Measurements from ENCODE around the gene GAP43. TPM values are rescaled to one million over a fixed set of nuclear protein-coding genes. Genes with fewer than 3 reads are reported as not detected.

Gene GAP43
- total and polyA plus RNA-seq, 4 donors = 1.1 to 40.9 (median 11.3) TPM

DNA sequence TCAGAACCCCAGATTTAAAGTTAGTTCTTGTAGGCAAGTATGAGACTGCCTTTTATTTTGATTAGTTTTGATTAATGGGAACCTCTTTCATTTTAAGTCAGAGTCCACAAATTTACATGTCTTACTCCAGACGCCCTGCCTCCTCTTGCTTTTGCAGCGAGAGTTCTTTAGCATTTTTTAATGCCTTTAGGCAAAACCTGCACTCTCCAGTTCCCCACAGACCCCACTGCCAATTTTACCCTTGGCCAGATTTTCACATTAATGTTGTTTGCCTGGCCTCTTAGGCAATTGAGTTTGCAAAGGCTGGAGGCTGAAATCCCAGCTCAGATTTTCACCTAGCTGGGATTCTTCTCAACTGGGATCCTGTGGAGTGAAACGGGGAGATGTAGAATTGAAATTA, 85.8 kb downstream of the GAP43 start:
- no peak for DNase-seq
- intact Hi-C loops (cut with DNase I) = loop anchor here in 1 of 2 donors (5.0 kb wide), 1 partner anchor 73 kb away; no protein-coding TSS in a partner anchor
- no peak overlapping the region for H3K27ac ChIP-seq (ENCODE audit: low read depth in 1 of 2, low read length in 2 of 2)
- 67 to 72% methylated on average over 3 of the region's 3 CpGs for WGBS, 2 donors
- no peak for ATAC-seq (ENCODE audit: low FRiP score)
- H3K4me1 ChIP-seq (ENCODE audit: control insufficient read depth in 1 of 2, insufficient read depth in 2 of 2, low read length in 2 of 2) = peaks cover 0 to 7% of the 10 kb centered on the region in 2 donors
- H3K9me3 ChIP-seq (ENCODE audit: control insufficient read depth, low read length) = no peaks in the 10 kb centered on the region
- no peaks in the 10 kb centered on the region for H3K36me3 ChIP-seq (ENCODE audit: control insufficient read depth in 1 of 2, insufficient read depth in 2 of 2, low read length in 1 of 2)
- no peaks in the 10 kb centered on the region for H3K27me3 ChIP-seq (ENCODE audit: control insufficient read depth in 1 of 2, insufficient read depth in 2 of 2, low read length in 1 of 2)
- no peak overlapping the region for H3K4me3 ChIP-seq (ENCODE audit: low read length in 2 of 2)

DNA sequence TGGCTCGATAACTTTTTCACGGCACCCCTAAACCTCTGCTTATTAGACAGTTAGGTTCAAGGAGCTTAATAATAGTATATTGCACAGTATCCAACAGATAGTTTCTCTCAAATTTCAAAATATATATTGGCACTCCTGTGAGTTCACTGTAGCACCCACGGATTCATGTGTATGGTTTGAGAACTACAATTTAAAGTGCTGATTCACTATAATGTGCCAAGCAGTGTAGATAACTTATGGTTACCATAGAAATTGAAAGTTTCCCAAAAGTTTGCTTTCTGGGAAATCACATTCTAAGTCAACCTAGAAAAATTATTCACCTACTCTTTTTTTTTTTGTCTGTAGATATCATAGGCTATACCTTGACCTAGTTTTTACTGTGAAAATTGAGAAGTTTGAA, 86.6 kb downstream of the GAP43 start:
- Histone ChIP-seq H3K4me3 (ENCODE audit: low read length in 2 of 2) (no peak overlapping the region), H3K27ac (ENCODE audit: low read depth in 1 of 2, low read length in 2 of 2) (no peak overlapping the region), H3K27me3 (ENCODE audit: control insufficient read depth in 1 of 2, insufficient read depth in 2 of 2, low read length in 1 of 2) (no peaks in the 10 kb centered on the region), H3K9me3 (ENCODE audit: control insufficient read depth, low read length) (no peaks in the 10 kb centered on the region), H3K4me1 (ENCODE audit: control insufficient read depth in 1 of 2, insufficient read depth in 2 of 2, low read length in 2 of 2) (peaks cover 0 to 7% of the 10 kb centered on the region in 2 donors), H3K36me3 (ENCODE audit: control insufficient read depth in 1 of 2, insufficient read depth in 2 of 2, low read length in 1 of 2) (no peaks in the 10 kb centered on the region)
- ATAC-seq (ENCODE audit: low FRiP score) = no peak
- intact Hi-C loops (cut with DNase I) = loop anchor here in 1 of 2 donors (5.0 kb wide), 1 partner anchor 72 kb away; no protein-coding TSS in a partner anchor
- 88 to 91% methylated on average over 3 of the region's 3 CpGs for WGBS, 2 donors
- DNase-seq = no peak

- WGBS, 2 donors = 32 to 37% methylated on average over 2 of the region's 2 CpGs
Measured at GRCh38 chr3:115710799-115711198, 87.5 kb downstream of the GAP43 start.

GRCh38 chr3:115712871-115713270, 89.6 kb downstream of the GAP43 start:
- H3K9me3 ChIP-seq (ENCODE audit: control insufficient read depth, low read length) = no peaks in the 10 kb centered on the region
- WGBS, 2 donors = 0% methylated on average over 1 of the region's 1 CpG
- no peaks in the 10 kb centered on the region for H3K4me1 ChIP-seq (ENCODE audit: control insufficient read depth in 1 of 2, insufficient read depth in 2 of 2, low read length in 2 of 2)
- H3K4me3 ChIP-seq (ENCODE audit: low read length in 2 of 2) = no peak overlapping the region
- H3K27me3 ChIP-seq (ENCODE audit: control insufficient read depth in 1 of 2, insufficient read depth in 2 of 2, low read length in 1 of 2) = no peaks in the 10 kb centered on the region
- DNase-seq (no peak), ATAC-seq (ENCODE audit: low FRiP score) (no peak)
- H3K36me3 ChIP-seq (ENCODE audit: control insufficient read depth in 1 of 2, insufficient read depth in 2 of 2, low read length in 1 of 2) = no peaks in the 10 kb centered on the region
- intact Hi-C loops (cut with DNase I) = no loop called here
- no peak overlapping the region for H3K27ac ChIP-seq (ENCODE audit: low read depth in 1 of 2, low read length in 2 of 2)

More at GRCh38 chr3:115710799-115711198, 87.5 kb downstream of the GAP43 start:
- Histone ChIP-seq H3K27ac (ENCODE audit: low read depth in 1 of 2, low read length in 2 of 2) (no peak overlapping the region), H3K4me1 (ENCODE audit: control insufficient read depth in 1 of 2, insufficient read depth in 2 of 2, low read length in 2 of 2) (peaks cover 0 to 7% of the 10 kb centered on the region in 2 donors), H3K9me3 (ENCODE audit: control insufficient read depth, low read length) (no peaks in the 10 kb centered on the region), H3K36me3 (ENCODE audit: control insufficient read depth in 1 of 2, insufficient read depth in 2 of 2, low read length in 1 of 2) (no peaks in the 10 kb centered on the region), H3K27me3 (ENCODE audit: control insufficient read depth in 1 of 2, insufficient read depth in 2 of 2, low read length in 1 of 2) (no peaks in the 10 kb centered on the region), H3K4me3 (ENCODE audit: low read length in 2 of 2) (peak overlapping the region in 1 of 2 donors; percentile 18)
- no peak for DNase-seq
- intact Hi-C loops (cut with DNase I) = no loop called here
- no peak for ATAC-seq (ENCODE audit: low FRiP score)

- Histone ChIP-seq H3K9me3 (ENCODE audit: control insufficient read depth, low read length) (no peaks in the 10 kb centered on the region), H3K27ac (ENCODE audit: low read depth in 1 of 2, low read length in 2 of 2) (no peak overlapping the region), H3K4me1 (ENCODE audit: control insufficient read depth in 1 of 2, insufficient read depth in 2 of 2, low read length in 2 of 2) (no peaks in the 10 kb centered on the region), H3K27me3 (ENCODE audit: control insufficient read depth in 1 of 2, insufficient read depth in 2 of 2, low read length in 1 of 2) (no peaks in the 10 kb centered on the region), H3K4me3 (ENCODE audit: low read length in 2 of 2) (no peak overlapping the region), H3K36me3 (ENCODE audit: control insufficient read depth in 1 of 2, insufficient read depth in 2 of 2, low read length in 1 of 2) (no peaks in the 10 kb centered on the region)
- ATAC-seq (ENCODE audit: low FRiP score) (no peak), DNase-seq (peak in 1 of 2 donors; percentile 50)
- 44 to 50% methylated on average over 5 of the region's 5 CpGs for WGBS, 2 donors
- intact Hi-C loops (cut with DNase I) = no loop called here
Measured at GRCh38 chr3:115713284-115713683, 90.0 kb downstream of the GAP43 start.

GRCh38 chr3:115715241-115715745, 92.0 kb downstream of the GAP43 start:
- Histone ChIP-seq H3K27ac (ENCODE audit: low read depth in 1 of 2, low read length in 2 of 2) (no peak overlapping the region), H3K36me3 (ENCODE audit: control insufficient read depth in 1 of 2, insufficient read depth in 2 of 2, low read length in 1 of 2) (no peaks in the 10 kb centered on the region), H3K27me3 (ENCODE audit: control insufficient read depth in 1 of 2, insufficient read depth in 2 of 2, low read length in 1 of 2) (no peaks in the 10 kb centered on the region), H3K4me3 (ENCODE audit: low read length in 2 of 2) (no peak overlapping the region), H3K9me3 (ENCODE audit: control insufficient read depth, low read length) (no peaks in the 10 kb centered on the region), H3K4me1 (ENCODE audit: control insufficient read depth in 1 of 2, insufficient read depth in 2 of 2, low read length in 2 of 2) (no peaks in the 10 kb centered on the region)
- intact Hi-C loops (cut with DNase I) = no loop called here
- DNase-seq (no peak), ATAC-seq (ENCODE audit: low FRiP score) (no peak)
- WGBS, 2 donors = 79 to 91% methylated on average over 4 of the region's 4 CpGs

- DNase-seq = no peak
- no peaks in the 10 kb centered on the region for H3K36me3 ChIP-seq (ENCODE audit: control insufficient read depth in 1 of 2, insufficient read depth in 2 of 2, low read length in 1 of 2)
- no peaks in the 10 kb centered on the region for H3K27me3 ChIP-seq (ENCODE audit: control insufficient read depth in 1 of 2, insufficient read depth in 2 of 2, low read length in 1 of 2)
- H3K4me3 ChIP-seq (ENCODE audit: low read length in 2 of 2) = no peak overlapping the region
- ATAC-seq (ENCODE audit: low FRiP score) = no peak
- H3K27ac ChIP-seq (ENCODE audit: low read depth in 1 of 2, low read length in 2 of 2) = no peak overlapping the region
- H3K9me3 ChIP-seq (ENCODE audit: control insufficient read depth, low read length) = no peaks in the 10 kb centered on the region
- intact Hi-C loops (cut with DNase I) = no loop called here
- WGBS, 2 donors = 57 to 63% methylated on average over 4 of the region's 4 CpGs
- H3K4me1 ChIP-seq (ENCODE audit: control insufficient read depth in 1 of 2, insufficient read depth in 2 of 2, low read length in 2 of 2) = no peaks in the 10 kb centered on the region
Measured at GRCh38 chr3:115720983-115721382, 97.7 kb downstream of the GAP43 start.

DNA sequence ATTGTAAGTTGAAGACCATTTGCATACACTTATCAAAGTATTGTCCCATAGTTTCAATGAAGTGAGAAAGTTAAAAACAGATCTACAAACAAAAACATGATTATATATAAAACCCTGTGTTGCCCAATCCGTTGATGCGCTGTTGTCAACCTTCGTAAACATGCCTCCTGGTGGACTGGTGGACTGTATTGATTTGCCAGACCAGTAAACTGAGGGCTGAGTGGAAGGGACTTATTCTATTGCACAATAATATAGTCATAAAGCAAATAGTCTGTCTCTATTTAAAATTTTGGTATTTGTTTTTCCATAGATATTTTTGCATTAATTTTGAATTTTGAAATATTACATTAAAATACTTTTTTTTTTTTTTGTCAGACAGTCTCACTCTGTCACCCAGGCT, 102.5 kb downstream of the GAP43 start:
- DNase-seq = no peak
- intact Hi-C loops (cut with DNase I) = no loop called here
- H3K36me3 ChIP-seq (ENCODE audit: control insufficient read depth in 1 of 2, insufficient read depth in 2 of 2, low read length in 1 of 2) = no peaks in the 10 kb centered on the region
- ATAC-seq (ENCODE audit: low FRiP score) = no peak
- no peak overlapping the region for H3K4me3 ChIP-seq (ENCODE audit: low read length in 2 of 2)
- no peak overlapping the region for H3K27ac ChIP-seq (ENCODE audit: low read depth in 1 of 2, low read length in 2 of 2)
- 96% methylated on average over 3 of the region's 3 CpGs for WGBS, 2 donors
- H3K27me3 ChIP-seq (ENCODE audit: control insufficient read depth in 1 of 2, insufficient read depth in 2 of 2, low read length in 1 of 2) = no peaks in the 10 kb centered on the region
- H3K9me3 ChIP-seq (ENCODE audit: control insufficient read depth, low read length) = no peaks in the 10 kb centered on the region
- H3K4me1 ChIP-seq (ENCODE audit: control insufficient read depth in 1 of 2, insufficient read depth in 2 of 2, low read length in 2 of 2) = no peaks in the 10 kb centered on the region

DNA sequence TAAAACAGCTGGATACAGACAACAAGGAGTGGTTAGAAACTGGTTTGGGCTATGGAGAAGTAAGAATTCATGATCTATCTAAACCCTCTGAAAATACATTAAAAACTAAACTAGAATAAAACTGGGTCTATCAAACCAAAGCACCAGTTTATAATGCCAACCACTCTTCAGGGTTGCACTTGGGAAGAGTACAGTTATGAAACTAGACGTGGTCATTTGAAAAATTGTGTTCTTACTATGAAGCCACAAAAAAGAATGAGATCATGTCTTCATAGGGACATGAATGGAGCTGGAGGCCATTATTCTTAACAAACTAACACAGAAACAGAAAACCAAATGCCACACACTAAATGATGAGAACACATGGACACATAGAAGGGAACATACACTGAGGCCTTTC, 103.8 kb downstream of the GAP43 start:
- no peak for DNase-seq
- H3K27me3 ChIP-seq (ENCODE audit: control insufficient read depth in 1 of 2, insufficient read depth in 2 of 2, low read length in 1 of 2) = no peaks in the 10 kb centered on the region
- no peaks in the 10 kb centered on the region for H3K4me1 ChIP-seq (ENCODE audit: control insufficient read depth in 1 of 2, insufficient read depth in 2 of 2, low read length in 2 of 2)
- 72 to 80% methylated on average over 1 of the region's 1 CpG for WGBS, 2 donors
- no peaks in the 10 kb centered on the region for H3K36me3 ChIP-seq (ENCODE audit: control insufficient read depth in 1 of 2, insufficient read depth in 2 of 2, low read length in 1 of 2)
- no peaks in the 10 kb centered on the region for H3K9me3 ChIP-seq (ENCODE audit: control insufficient read depth, low read length)
- intact Hi-C loops (cut with DNase I) = no loop called here
- no peak overlapping the region for H3K27ac ChIP-seq (ENCODE audit: low read depth in 1 of 2, low read length in 2 of 2)
- H3K4me3 ChIP-seq (ENCODE audit: low read length in 2 of 2) = no peak overlapping the region
- no peak for ATAC-seq (ENCODE audit: low FRiP score)

All from aorta (tissue), 5 donors.